ENCODE measurements around the gene ARHGAP27. TPM values are rescaled to one million over a fixed set of nuclear protein-coding genes. Genes with fewer than 3 reads are reported as not detected.

Gene ARHGAP27
- total RNA-seq, 4 donors from 2014 or later: 10.1 to 30.3 (median 18.9) TPM

- TF ChIP-seq CTCF (IDR thresholded peaks at IDR 0.05; ENCODE audit: low read depth): no peak
Observed at GRCh38 chr17:45436625-45437464, 4.2 kb upstream of the ARHGAP27 start.

- TF ChIP-seq CTCF (IDR thresholded peaks at IDR 0.05; ENCODE audit: low read depth): no peak
Observed at GRCh38 chr17:45436161-45436560, 3.5 kb upstream of the ARHGAP27 start.

GRCh38 chr17:45435481-45435880 is 2.8 kb upstream of the ARHGAP27 start:
- TF ChIP-seq CTCF (IDR thresholded peaks at IDR 0.05; ENCODE audit: low read depth): no peak

GRCh38 chr17:45433159-45433535 is 477 bp upstream of the ARHGAP27 start:
- TF ChIP-seq CTCF (IDR thresholded peaks at IDR 0.05; ENCODE audit: low read depth): no peak

GRCh38 chr17:45431531-45432404 is 902 bp downstream of the ARHGAP27 start:
- no peak for TF ChIP-seq CTCF (IDR thresholded peaks at IDR 0.05; ENCODE audit: low read depth)

GRCh38 chr17:45430738-45431530 is 1.7 kb downstream of the ARHGAP27 start:
- TF ChIP-seq CTCF (IDR thresholded peaks at IDR 0.05; ENCODE audit: low read depth): no peak
